HepG2 (cell line): ENCODE data around the gene TACO1. TPM values are rescaled to one million over a fixed set of nuclear protein-coding genes. Genes with fewer than 3 reads are reported as not detected.
A peak's percentile ranks its signal among the peaks of the same experiment; 100 is the strongest.

Experiments
- DRAP1 ChIP-seq: IDR thresholded peaks from 2 replicates; pipeline ENCODE4 v1.6.1; 2016; ENCODE audit warnings: missing genetic modification reagents, missing compliant biosample characterization
- GLI4 ChIP-seq: sonication (generic); formaldehyde crosslinking; IDR thresholded peaks from 2 replicates; pipeline ENCODE4 v1.5.1; 2020; ENCODE audit warnings: missing genetic modification reagents, mild to moderate bottlenecking, moderate library complexity, borderline replicate concordance
- HDAC2 ChIP-seq: sonication (generic); formaldehyde crosslinking; IDR thresholded peaks from 2 replicates; pipeline ENCODE4 v1.4.0; 2020; ENCODE audit warnings: missing genetic modification reagents
- HMG20B ChIP-seq: conservative IDR thresholded peaks from 2 replicates; pipeline ENCODE4 v1.6.1; 2016; ENCODE audit warnings: missing genetic modification reagents, missing compliant biosample characterization
- IKZF1 ChIP-seq: fragments of 450-650 bp; IDR thresholded peaks from 2 replicates; pipeline ENCODE4 v1.7.1; 2016
- IKZF4 ChIP-seq: sonication (generic); formaldehyde crosslinking; IDR thresholded peaks from 2 replicates; pipeline ENCODE4 v1.5.1; 2020; ENCODE audit warnings: borderline replicate concordance, mild to moderate bottlenecking, low read depth, missing genetic modification reagents; ENCODE audit errors: not compliant biosample characterization
- IRX3 ChIP-seq: sonication (generic); formaldehyde crosslinking; IDR thresholded peaks from 2 replicates; pipeline ENCODE4 v1.8.1; 2023; ENCODE audit warnings: mild to moderate bottlenecking, low read depth, missing genetic modification reagents, borderline replicate concordance
- ISL2 ChIP-seq: sonication (generic); formaldehyde crosslinking; IDR thresholded peaks from 2 replicates; pipeline ENCODE4 v1.5.0; 2020; ENCODE audit warnings: missing genetic modification reagents
- KDM1A ChIP-seq: IDR thresholded peaks from 2 replicates; pipeline ENCODE4 v1.6.1; 2016; ENCODE audit warnings: missing compliant biosample characterization
- SAFB2 ChIP-seq: sonication (generic); formaldehyde crosslinking; IDR thresholded peaks from 2 replicates; pipeline ENCODE4 v1.5.1; 2020; ENCODE audit warnings: missing genetic modification reagents, low read depth, mild to moderate bottlenecking, borderline replicate concordance
- SMYD3 ChIP-seq: sonication (generic); formaldehyde crosslinking; IDR thresholded peaks from 2 replicates; pipeline ENCODE4 v1.8.1; 2023; ENCODE audit warnings: mild to moderate bottlenecking, missing genetic modification reagents
- TBX2 ChIP-seq: sonication (generic); formaldehyde crosslinking; IDR thresholded peaks from 2 replicates; pipeline ENCODE4 v1.5.0; 2020; ENCODE audit warnings: missing genetic modification reagents, mild to moderate bottlenecking, borderline replicate concordance
- TP53 ChIP-seq: sonication (generic); formaldehyde crosslinking; conservative IDR thresholded peaks from 2 replicates; pipeline ENCODE4 v1.4.0; 2020; ENCODE audit warnings: missing genetic modification reagents
- ZBTB39 ChIP-seq: sonication (generic); formaldehyde crosslinking; IDR thresholded peaks from 2 replicates; pipeline ENCODE4 v1.5.0; 2020; ENCODE audit warnings: missing genetic modification reagents
- ZFP82 ChIP-seq: sonication (generic); formaldehyde crosslinking; IDR thresholded peaks from 2 replicates; pipeline ENCODE4 v1.5.1; 2020; ENCODE audit warnings: mild to moderate bottlenecking, missing genetic modification reagents, borderline replicate concordance
- ZIK1 ChIP-seq: sonication (generic); formaldehyde crosslinking; IDR thresholded peaks from 2 replicates; pipeline ENCODE4 v1.5.0; 2020; ENCODE audit warnings: mild to moderate bottlenecking, low read depth, missing genetic modification reagents, borderline replicate concordance
- ZMAT3 ChIP-seq: sonication (generic); formaldehyde crosslinking; conservative IDR thresholded peaks from 2 replicates; pipeline ENCODE4 v1.7.0; 2021; ENCODE audit warnings: missing genetic modification reagents
- ZNF235 ChIP-seq: sonication (generic); formaldehyde crosslinking; IDR thresholded peaks from 2 replicates; pipeline ENCODE4 v1.8.1; 2023; ENCODE audit warnings: mild to moderate bottlenecking, missing genetic modification reagents, borderline replicate concordance
- ZNF350 ChIP-seq: sonication (generic); formaldehyde crosslinking; IDR thresholded peaks from 2 replicates; pipeline ENCODE4 v1.4.0; 2020; ENCODE audit warnings: mild to moderate bottlenecking, low read depth, missing genetic modification reagents, borderline replicate concordance
- ZNF550 ChIP-seq: sonication (generic); formaldehyde crosslinking; IDR thresholded peaks from 2 replicates; pipeline ENCODE4 v1.4.0; 2020; ENCODE audit warnings: mild to moderate bottlenecking, missing genetic modification reagents, borderline replicate concordance
- ZNF557 ChIP-seq: sonication (generic); formaldehyde crosslinking; IDR thresholded peaks from 2 replicates; pipeline ENCODE4 v1.4.0; 2020; ENCODE audit warnings: missing genetic modification reagents
- ZNF558 ChIP-seq: sonication (generic); formaldehyde crosslinking; IDR thresholded peaks from 2 replicates; pipeline ENCODE4 v1.9.0; 2022; ENCODE audit warnings: mild to moderate bottlenecking, missing genetic modification reagents, borderline replicate concordance
- ZNF878 ChIP-seq: sonication (generic); formaldehyde crosslinking; IDR thresholded peaks from 2 replicates; pipeline ENCODE4 v1.8.1; 2023; ENCODE audit warnings: mild to moderate bottlenecking, missing genetic modification reagents, moderate library complexity
- ZUFSP ChIP-seq: sonication (generic); formaldehyde crosslinking; IDR thresholded peaks from 2 replicates; pipeline ENCODE4 v1.9.0; 2021; ENCODE audit warnings: missing genetic modification reagents, mild to moderate bottlenecking, borderline replicate concordance
- polyA plus RNA-seq, 8 experiments: library from polyadenylated mRNA; depleted of rRNA in 3 of 8; stranded (reverse) in 7 of 8; unstranded in 1 of 8; fragments of >200 nt; fragmentation: Illumina TruSeq in 4 of 8; extraction: Trizol in 4 of 8; gene quantifications; 2 replicates each; pipeline versions ENCODE4 v1.2.1 to v1.2.3, GENCODE V29; 2011 to 2016; ENCODE audit warnings: low read depth in 4 of 8, missing spikeins in 1 of 8, mixed read lengths in 1 of 8; ENCODE audit not compliant: insufficient read depth in 1 of 8
- total RNA-seq, 5 experiments: library from RNA; depleted of rRNA; stranded (reverse); fragments of >200 nt; fragmentation: Illumina TruSeq; extraction: Trizol; gene quantifications; 2 replicates each; pipeline ENCODE4 v1.2.3, GENCODE V29; 2016; ENCODE audit warnings: low read depth in 1 of 5

TACO1 gene
- total and polyA plus RNA-seq, 2 of the 13 experiments (the other 11 are each of a cell fraction or from before 2014, with no cell fraction given): 34.7 to 53.6 TPM

- TF ChIP-seq HDAC2: peak; percentile 74
- TF ChIP-seq TBX2: peak; percentile 98
- TF ChIP-seq ZNF878 (CRISPR knock-in tag): 0 out of 2 replicates have a peak, but pooled peaks have one; percentile 59
- 0 out of 2 replicates have a peak, but pooled peaks have one; percentile 8 for TF ChIP-seq ZFP82 (CRISPR knock-in tag)
- TF ChIP-seq SMYD3 (CRISPR knock-in tag): no peak
- TF ChIP-seq ZNF235 (CRISPR knock-in tag): peak; percentile 70; the same call in 1 of the 2 replicates
- no peak for TF ChIP-seq ISL2 (CRISPR knock-in tag)
- no peak for TF ChIP-seq IRX3 (CRISPR knock-in tag)
- TF ChIP-seq ZBTB39: no peak
- no peak for TF ChIP-seq ZNF558 (CRISPR knock-in tag)
- TF ChIP-seq ZIK1 (CRISPR knock-in tag): 0 out of 2 replicates have a peak, but pooled peaks have one; percentile 38
- TF ChIP-seq ZNF550: no peak
- TF ChIP-seq IKZF4 (CRISPR knock-in tag): peak; percentile 87
- no peak for TF ChIP-seq ZNF557 (CRISPR knock-in tag)
- TF ChIP-seq DRAP1 (CRISPR knock-in tag): peak; percentile 79
- peak; percentile 96 for TF ChIP-seq GLI4 (CRISPR knock-in tag)
- TF ChIP-seq IKZF1: no peak
- no peak; the same call in 1 of the 2 replicates for TF ChIP-seq SAFB2
- TF ChIP-seq HMG20B (CRISPR knock-in tag): peak; percentile 59; the same call in 1 of the 2 replicates
- TF ChIP-seq TP53 (CRISPR knock-in tag): 0 out of 2 replicates have a peak, but pooled peaks have one; percentile 28
- no peak for TF ChIP-seq ZUFSP (CRISPR knock-in tag)
- TF ChIP-seq ZNF350 (CRISPR knock-in tag): peak; percentile 92; the same call in 1 of the 2 replicates
- peak; percentile 95 for TF ChIP-seq ZMAT3 (CRISPR knock-in tag)
- 0 out of 2 replicates have a peak, but pooled peaks have one; percentile 58 for TF ChIP-seq KDM1A
These were observed 21.2 kb downstream of the TACO1 start, which contains the start of gene MAP3K3 (continued) for GRCh38 chr17:63621684-63622573.
